Astrocyte of the spinal cord (primary cell): ENCODE measurements around the gene SNCAIP.
"Not testable (repeated sequence)": the region's sequence is repeated elsewhere in the genome, so short reads cannot be mapped to it uniquely, and the experiment has no call there.

Experiments used
- DNase-seq: peaks from one replicate; pipeline ENCODE4 v3.0.0; 2011; ENCODE audit warnings: low read depth, low spot score
- H3K4me3 ChIP-seq: 2 replicates; pipeline ENCODE4 v1.5.1; 2011; ENCODE audit warnings: low read depth, mild to moderate bottlenecking, low read length, moderate library complexity
- CTCF ChIP-seq: IDR thresholded peaks from 2 replicates; pipeline ENCODE4 v1.5.1; 2012; ENCODE audit warnings: low read depth, mild to moderate bottlenecking, low read length, inconsistent platforms
- in situ Hi-C: cut with HindIII; loops from 2 replicates; pipeline ENCODE4 v1.10.0; 2017; ENCODE audit warnings: low sequenced_read_pairs

The SNCAIP gene

DNA sequence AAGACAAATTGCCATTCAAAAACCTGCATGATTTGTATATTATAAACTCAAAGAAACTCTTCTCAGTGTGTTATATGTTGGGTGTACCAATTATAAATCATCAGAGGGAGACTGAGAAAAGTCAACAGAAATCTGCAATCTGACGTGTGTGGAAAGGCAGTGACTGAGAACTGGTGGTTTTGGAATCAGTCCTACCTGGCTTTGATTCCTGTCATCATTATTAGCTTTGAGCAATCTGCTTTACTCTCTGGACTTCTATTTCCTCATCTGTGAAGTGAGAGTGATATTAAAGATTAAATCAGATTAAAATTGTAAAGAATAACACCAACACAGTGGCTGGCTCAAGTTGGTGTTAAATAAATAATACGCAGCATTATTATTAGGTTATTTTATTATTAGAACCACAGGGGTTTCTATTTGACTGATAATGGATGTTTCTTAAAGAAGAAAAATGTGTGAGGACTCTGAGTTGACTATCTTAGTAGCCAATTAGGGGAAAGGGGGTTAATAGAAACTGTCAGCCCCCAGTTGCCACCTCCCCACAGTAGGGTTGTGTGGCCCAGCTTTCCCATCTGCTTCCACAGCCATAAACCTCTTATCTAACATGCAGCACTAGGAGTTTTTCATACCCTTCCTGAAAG is 59.6 kb downstream of the SNCAIP start:
- DNase-seq = no peak
- H3K4me3 ChIP-seq = no peak overlapping the region
- TF ChIP-seq CTCF = no peak
- in situ Hi-C loops = no loop called here

DNA sequence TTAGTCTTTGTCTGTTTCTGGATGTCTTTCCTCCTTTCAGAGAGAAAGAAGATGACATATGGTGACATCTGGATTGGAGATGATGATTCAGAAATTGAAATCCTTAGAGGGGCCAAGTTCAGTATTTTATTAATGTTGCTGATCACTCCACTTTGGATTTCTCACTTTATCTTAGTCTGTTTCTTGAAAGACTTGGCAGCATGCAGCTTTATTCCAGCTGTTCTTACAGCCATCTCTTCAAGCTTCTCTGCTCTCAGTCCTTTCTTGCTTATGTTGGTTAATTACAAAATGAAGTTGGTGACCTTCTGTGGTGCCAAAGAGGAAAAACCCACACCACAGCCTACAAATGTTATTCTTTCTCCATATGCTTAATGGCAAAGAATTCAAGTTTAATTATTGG is 62.1 kb downstream of the SNCAIP start:
- in situ Hi-C loops = no loop called here
- no peak for DNase-seq

GRCh38 chr5:122375801-122376200 is 63.8 kb downstream of the SNCAIP start:
- DNase-seq = no peak
- in situ Hi-C loops = no loop called here
- TF ChIP-seq CTCF = no peak
- no peak overlapping the region for H3K4me3 ChIP-seq

More for the DNA sequence above, 62.1 kb downstream of the SNCAIP start:
- no peak for TF ChIP-seq CTCF
- H3K4me3 ChIP-seq = no peak overlapping the region

DNA sequence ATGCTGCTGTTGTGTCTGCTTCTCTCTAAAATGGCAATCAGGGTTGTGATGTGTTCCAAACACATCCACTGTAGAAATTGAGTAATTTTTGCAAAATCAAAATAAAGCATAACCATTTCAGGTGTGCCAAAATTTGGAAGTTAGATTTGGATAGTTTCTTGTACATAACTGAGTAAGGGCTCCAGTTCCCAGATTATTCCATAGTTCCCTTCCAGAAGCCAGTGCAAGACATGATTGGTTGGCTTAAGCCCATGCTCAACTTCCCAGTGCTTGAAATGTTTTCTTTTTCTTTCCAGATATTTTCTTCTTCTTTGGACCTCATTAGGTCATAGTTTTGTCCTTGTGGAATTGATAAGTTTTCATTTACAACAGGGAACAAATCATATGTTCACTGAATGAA is 64.2 kb downstream of the SNCAIP start:
- in situ Hi-C loops = no loop called here
- no peak for TF ChIP-seq CTCF
- no peak for DNase-seq
- no peak overlapping the region for H3K4me3 ChIP-seq

DNA sequence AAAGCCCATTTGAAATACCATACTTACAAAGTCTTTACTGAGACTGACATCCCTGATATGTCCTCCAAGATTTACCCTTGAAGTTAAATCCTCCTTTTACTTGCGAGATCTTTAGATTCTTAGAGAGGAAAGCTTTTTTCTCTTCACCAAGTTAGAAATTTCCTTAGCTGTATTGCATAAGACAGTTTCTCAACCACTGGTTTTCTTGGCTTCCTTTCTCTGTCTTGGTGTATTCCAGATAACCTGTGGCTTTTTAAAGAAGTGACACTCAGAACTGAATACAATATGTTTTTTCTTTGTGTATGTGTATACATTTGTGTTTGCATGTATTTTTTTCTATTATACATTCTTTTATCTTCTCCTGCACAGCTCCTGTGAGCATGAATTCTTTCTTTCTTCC is 65.0 kb downstream of the SNCAIP start:
- in situ Hi-C loops = no loop called here
- no peak for TF ChIP-seq CTCF

DNA sequence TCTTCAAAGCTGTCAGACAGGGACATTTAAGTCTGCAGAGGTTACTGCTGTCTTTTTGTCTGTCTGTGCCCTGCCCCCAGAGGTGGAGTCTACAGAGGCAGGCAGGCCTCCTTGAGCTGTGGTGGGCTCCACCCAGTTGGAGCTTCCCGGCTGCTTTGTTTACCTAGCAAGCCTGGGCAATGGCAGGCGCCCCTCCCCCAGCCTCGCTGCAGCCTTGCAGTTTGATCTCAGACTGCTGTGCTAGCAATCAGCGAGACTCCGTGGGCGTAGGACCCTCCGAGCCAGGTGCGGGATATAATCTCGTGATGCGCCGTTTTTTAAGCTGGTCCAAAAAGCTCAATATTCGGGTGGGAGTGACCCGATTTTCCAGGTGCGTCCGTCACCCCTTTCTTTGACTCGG is 70.9 kb downstream of the SNCAIP start:
- H3K4me3 ChIP-seq, in situ Hi-C loops, DNase-seq: not testable (repeated sequence)

More for the DNA sequence above, 65.0 kb downstream of the SNCAIP start:
- no peak overlapping the region for H3K4me3 ChIP-seq
- no peak for DNase-seq

DNA sequence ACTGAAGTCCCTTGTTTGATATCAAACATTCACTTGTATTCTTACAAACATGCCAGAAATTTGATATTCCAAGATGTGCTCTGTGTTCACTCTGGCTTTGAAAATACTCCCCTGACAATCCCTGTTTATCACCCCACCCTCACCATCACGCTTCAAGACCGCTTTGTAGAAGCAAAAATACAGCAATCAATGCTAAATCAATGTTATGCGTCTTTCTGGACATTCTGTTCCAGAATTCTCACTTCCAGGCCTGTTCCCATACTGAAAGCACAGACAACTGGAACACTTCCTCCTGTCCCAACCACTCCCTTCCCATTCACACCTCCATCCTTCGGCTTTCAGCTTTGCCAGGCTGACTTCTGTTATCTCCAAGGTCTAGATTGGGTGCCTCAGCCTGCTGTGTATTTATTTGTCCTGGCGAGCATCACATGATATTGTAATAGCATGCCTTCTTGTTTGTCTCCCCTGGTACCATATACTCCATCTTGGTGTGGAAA is 72.8 kb downstream of the SNCAIP start:
- no peak for DNase-seq
- H3K4me3 ChIP-seq = no peak overlapping the region
- in situ Hi-C loops = no loop called here
- TF ChIP-seq CTCF = no peak
